Stimulated activated CD4-positive, alpha-beta T cell treated with anti-CD3 and anti-CD28 coated beads, Interleukin-12 subunit alpha, Interleukin-12 subunit beta, amount 100 ng/mL, for 4 hours (primary cell): Measurements from ENCODE around the gene NUDT22.

Experiments used
- DNase-seq: peaks from one replicate; pipeline ENCODE4 v3.0.0-alpha.2; 2020

Gene NUDT22

GRCh38 chr11:64207256-64208085, 18.6 kb upstream of the NUDT22 start:
- peak; percentile 76 for DNase-seq

DNA sequence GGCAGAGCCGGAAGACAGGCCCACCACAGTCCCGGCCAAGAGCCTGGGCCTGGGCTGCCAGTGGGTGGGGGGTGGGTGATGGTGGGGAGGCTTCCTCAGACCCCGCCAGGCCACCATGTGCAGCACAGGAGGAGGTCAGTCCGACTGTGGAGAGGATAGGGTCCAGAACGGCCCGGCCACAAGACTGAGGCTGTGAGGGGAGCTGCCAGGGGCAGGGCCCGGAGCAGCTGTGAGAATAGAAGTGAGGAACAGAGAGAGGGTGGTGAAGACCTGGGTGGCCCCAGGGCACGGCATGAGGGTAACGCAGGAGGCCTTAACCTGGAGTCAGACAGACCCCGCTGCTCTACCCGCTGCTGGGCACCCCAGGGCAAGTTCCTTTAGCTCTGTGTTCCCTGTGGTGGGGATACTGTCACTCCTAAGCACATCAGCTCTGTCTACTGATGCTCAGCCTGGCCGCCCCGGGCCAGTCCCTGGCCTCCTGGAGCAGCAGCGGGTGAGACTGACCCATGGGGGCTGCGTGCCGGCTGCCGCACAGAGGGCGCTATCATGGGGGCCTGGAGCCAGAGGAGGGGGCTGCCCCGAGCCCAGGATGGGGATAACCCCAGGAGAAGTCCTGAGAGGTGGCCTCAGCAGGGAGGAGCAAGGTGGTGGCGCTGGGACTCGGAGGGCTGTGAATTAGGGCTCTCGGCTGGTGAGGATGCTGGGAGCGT, 17.8 kb upstream of the NUDT22 start:
- DNase-seq, result no peak

- DNase-seq, result no peak
These were observed 17.1 kb upstream of the NUDT22 start for GRCh38 chr11:64208796-64209562.

GRCh38 chr11:64209563-64209843, 16.6 kb upstream of the NUDT22 start:
- no peak for DNase-seq

GRCh38 chr11:64210301-64211020, 15.6 kb upstream of the NUDT22 start:
- DNase-seq, result no peak

DNA sequence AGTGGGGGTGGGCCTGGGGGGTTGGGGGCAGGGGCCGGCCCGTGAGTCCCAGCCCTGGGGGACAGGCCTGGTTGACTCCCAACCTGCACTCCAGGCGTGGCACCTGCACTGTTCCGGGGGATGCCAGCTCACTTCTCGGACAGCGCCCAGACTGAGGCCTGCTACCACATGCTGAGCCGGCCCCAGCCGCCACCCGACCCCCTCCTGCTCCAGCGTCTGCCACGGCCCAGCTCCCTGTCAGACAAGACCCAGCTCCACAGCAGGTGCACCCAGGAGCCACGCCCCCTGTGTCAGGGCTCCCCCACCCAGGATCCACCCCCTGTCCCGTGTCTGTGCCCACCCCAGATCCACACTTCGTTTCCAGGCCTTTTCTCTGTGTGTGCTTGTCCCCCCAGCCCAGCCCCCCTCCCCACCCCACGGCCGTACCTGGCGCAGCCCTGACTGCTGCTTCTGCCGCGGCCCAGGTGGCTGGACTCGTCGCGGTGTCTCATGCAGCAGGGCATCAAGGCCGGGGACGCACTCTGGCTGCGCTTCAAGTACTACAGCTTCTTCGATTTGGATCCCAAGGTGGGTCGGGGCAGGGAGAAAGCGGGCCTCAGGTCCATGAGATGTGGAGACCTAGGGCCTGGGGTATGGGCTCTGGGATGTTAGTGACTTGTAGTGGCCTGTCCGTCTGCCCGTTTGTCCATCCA, 14.7 kb upstream of the NUDT22 start:
- DNase-seq, result no peak

DNA sequence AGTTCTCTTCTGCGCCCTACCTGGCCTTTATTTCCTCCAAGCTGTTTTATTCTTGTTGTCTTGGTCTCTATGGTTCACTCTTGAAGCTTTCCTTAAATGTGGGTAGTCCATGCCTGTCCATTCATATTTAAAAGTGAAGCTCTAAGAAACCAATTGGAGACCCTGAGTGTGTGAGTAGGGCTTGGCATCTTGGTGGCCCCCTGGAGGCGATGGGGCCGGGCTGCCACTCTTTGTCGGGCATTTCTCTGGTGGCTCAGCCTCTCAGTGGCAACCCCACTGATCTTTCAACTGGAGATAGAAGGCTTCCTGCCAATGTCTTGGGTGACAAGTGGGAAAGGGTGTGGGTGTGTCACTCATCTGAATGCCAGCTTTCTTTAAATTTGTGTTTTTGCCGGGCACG, 9.2 kb upstream of the NUDT22 start:
- DNase-seq, result no peak

DNA sequence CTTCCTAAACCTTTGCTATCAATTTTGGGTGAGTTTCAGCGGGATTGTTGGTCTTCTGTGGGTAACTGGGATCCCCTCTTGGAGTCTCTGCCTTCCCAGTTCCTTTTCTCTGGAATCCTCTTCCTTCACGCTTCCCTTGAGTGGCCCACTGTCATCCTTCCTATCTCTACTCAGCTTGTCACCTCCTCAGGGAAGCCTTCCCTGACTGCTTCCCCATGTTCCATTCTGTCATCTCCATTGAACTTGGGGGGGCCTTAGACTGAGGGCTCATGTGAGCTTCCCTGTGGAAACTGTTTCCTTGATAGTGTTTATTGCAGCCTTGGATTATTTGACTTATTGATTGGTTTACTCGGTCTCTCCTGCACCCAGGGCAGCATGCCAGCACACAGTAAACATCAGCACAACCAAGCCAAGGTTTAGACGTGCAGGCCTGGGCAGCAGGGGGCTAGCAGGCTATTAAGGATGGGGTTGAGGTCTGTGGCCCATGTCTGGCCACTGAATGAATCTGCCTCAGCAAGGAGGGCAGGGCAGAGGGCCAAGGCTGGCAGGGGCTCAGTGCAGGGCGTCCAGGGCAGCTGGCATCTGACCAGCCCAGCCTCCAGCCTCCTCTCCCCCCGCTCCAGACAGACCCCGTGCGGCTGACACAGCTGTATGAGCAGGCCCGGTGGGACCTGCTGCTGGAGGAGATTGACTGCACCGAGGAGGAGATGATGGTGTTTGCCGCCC, 7.3 kb upstream of the NUDT22 start:
- no peak for DNase-seq

DNA sequence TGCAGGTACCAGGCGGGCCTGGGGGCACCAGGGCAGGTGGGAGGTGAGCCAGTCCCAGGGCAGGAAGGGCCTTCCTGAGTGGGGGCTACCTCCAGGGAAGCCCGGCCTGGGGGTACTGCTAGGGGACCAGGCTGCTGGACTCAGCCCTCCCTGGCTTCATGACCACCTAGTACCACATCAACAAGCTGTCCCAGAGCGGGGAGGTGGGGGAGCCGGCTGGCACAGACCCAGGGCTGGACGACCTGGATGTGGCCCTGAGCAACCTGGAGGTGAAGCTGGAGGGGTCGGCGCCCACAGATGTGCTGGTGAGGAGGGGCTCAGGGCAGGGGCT, 6.8 kb upstream of the NUDT22 start:
- DNase-seq, result no peak

- DNase-seq, result no peak
These were observed 6.3 kb upstream of the NUDT22 start for GRCh38 chr11:64219755-64220154.

- DNase-seq, result no peak
These were observed 5.8 kb upstream of the NUDT22 start for GRCh38 chr11:64220271-64220670.

GRCh38 chr11:64220798-64221197, 5.3 kb upstream of the NUDT22 start:
- DNase-seq, result no peak

DNA sequence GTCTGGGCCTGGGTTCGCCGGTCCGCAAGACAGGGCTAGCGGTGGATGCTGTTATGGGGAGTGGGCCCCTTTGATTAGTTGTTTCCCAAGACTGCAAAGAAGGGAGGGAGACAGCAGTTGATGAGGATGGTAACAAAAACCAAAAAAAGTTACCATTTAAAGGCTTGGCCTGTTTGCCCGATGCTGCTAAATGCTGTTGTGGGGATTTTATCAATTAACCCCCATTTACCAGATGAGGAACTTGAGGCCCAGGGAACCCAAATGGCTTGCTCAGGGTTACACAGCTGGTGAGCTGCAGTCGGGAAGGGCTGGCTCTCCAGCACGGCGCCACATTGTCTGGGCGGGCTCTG, 3.4 kb upstream of the NUDT22 start:
- DNase-seq, result no peak

GRCh38 chr11:64223001-64223651, 2.9 kb upstream of the NUDT22 start:
- no peak for DNase-seq

GRCh38 chr11:64224151-64224890, 1.8 kb upstream of the NUDT22 start:
- DNase-seq, result no peak

DNA sequence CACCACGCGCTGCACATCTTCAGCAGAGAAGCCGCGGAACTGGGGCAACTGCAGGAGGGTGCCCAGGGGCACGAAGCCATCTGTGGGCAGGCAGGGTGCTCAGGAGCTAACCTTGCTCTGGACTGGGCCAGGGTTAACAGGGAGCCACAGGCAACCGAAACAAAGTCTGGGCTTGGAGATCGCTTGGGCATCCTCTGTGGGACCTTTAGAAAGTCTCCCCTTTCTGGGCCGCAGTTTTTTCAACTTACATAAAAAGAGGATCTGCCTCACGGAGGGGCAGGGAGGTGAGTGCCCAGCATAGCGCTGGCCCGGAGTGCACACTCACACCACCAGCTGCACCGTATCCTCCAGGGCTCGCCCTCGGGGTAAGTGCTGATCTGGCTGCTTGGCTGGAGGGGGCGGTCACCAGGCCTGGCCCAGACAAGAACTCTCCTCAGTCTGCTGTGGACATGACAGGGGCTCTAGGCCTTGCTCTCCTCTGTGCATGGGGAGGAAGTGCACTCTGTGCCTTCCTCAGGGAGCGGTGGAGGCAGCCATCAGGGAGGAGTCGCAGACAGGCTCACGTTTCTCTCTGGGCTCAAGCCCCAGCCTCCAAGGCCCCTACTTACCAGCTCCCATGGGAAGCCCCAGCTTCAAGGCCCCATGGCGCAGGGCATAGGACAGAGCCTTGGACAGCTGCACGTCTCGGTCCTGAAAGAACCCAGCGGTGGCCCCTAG, 1.0 kb upstream of the NUDT22 start:
- no peak for DNase-seq

- DNase-seq, result peak; percentile 51
These were observed 505 bp downstream of the NUDT22 start for GRCh38 chr11:64226507-64227051.

GRCh38 chr11:64227405-64227956, 1.4 kb downstream of the NUDT22 start:
- no peak for DNase-seq

GRCh38 chr11:64229090-64229743, 3.1 kb downstream of the NUDT22 start:
- no peak for DNase-seq
